Stimulated activated CD4-positive, alpha-beta T cell treated with anti-CD3 and anti-CD28 coated beads, Interleukin-1b, Interleukin-23, amount 100 ng/mL, for 48 hours (primary cell): Measurements from ENCODE around the gene C2CD5.
"Not testable (repeated sequence)": the region's sequence is repeated elsewhere in the genome, so short reads cannot be mapped to it uniquely, and the experiment has no call there.

ENCODE experiments used
- DNase-seq: peaks from one replicate; pipeline ENCODE4 v3.0.0-alpha.2; 2020

The C2CD5 gene

DNA sequence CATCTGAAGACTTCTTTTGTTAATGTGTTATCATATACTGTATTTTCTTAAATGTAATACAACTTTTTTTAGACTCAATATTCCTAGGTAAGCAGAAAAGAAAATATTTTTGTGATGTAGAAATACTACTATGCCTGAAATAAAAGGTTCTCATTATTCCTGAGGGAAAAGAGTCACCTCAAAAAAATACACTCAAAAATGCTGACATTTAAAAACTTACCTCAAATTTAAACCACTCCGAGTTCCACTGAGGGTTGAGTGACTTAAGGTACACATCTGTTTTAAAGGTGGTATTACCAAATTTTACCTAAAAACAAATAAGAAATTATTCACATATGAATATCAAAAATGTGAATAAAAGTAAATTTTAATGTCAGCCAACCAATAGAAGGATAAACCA lies 9.3 kb downstream of the C2CD5 start:
- no peak for DNase-seq

DNA sequence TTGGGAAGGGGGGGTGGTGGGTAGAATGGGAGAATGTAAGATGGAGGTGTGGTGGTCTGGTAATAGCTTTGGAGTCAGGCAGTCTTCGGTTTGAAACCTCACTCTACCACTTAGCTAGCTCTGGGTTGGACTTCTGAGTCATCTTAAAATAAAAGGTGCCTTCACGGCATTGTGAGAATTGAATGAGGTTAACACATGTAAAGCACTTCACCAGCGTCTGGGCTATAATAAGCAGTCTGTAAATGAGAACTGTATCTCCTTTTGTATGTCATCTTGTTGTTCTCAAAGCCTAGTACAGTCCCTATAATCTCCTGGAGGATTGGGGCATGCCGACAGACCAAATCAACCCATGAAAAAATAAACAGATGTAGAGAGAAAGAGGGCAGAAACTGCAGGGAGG lies 11.2 kb downstream of the C2CD5 start:
- DNase-seq: no peak

DNA sequence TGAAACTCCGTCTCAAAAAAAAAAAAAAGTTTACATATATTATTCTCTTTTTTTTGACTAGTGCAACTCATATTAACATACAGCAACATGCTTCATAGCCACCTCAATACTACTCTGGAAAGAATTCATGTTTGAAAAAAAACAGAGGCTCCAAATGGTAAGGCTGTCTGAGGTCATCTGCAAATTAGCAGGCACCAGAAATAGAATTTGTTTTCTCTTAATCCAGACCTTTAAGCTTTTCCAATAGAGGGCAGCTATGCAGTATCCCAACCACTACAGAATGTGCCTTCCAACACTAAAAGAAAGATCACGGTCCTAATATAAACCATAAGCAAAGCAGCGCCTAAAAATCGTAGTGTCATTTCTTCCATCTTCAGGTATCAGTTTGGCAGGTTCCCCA lies 12.0 kb downstream of the C2CD5 start:
- no peak for DNase-seq

DNA sequence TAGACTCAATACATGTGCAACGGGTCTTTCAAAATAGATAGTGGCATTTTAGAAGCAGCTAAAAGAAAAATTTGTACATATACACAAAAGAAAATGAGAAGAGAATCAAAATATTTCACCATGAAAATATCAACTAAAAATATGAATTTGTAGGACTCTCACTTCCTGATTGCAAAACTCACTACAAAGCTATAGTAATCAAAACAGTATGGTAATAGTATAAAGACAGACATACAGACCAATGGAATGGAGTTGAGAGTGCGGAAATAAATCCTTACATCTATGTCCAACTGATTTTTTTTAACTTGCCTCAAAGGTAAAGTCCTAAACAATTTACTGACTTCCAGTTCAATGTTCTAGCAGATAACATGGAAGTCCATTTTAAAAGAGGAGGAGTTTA lies 13.1 kb downstream of the C2CD5 start:
- no peak for DNase-seq

DNA sequence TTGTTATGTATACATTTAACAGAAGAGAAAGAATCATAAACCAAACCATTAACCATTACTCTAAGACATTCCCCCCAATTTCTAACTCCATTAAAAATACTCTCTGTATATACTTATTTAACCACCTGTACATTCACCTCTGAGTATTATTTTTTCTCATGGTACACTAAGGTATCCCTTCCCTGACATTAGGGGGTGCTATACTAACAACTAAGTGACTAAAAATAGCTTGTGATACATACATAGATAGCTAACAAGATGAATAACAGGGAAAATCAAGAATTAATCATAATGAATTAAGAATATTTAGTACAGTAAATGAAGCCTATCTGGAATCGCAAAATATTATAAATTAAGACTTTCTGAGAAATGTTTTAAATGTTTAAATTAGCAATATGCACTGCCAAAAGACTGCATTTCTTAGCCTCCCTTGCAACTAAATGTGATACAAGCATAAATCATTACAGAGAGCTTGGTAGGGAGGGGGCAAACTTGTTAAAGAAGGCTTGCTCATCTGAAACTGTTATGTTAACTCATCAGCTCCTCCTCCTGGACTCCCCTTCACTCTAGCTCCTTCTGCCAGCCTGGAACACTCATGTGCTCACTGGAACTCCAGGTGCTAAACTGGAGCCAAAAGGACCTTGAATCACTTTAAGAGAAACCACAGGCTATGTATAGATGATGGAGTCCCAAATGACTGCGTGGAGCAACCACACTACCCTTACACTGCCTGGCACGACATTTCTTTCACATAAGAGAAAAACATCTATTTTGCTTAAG lies 14.9 kb downstream of the C2CD5 start:
- no peak for DNase-seq

DNA sequence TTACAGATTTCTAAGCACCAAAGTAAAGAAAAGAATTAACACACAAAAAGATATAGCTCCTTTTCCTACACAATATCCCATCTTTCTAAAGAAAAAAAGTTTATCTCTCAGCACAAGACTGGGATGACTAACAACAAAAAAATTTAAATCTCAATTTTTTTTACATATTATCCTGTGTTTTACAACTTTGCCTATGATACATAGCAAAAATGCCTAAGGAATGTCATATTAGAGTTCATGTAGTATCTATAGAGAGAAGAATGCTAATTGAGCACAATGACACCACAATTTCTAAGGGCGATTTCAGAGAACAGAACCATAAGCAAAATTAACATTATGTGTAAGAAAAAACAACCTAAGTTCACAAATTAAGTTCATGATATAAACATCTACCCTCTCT lies 16.3 kb downstream of the C2CD5 start:
- no peak for DNase-seq

DNA sequence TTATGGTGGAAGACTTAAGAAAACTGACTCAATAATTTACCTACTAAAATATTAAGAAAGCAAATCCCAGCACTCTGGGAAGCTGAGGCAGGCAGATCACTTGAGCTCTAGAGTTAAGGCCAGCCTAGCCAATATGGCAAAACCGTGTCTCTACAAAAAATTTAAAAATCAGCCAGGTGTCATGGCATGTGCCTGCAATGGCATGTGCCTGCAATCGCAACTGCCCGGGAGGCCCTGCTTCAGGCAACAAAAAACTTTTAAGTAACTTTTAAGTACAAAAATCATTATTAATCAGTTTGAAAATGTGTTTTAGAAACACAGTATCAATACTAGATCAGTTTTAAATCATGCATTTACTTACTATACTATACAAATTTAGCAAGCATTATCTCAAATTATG lies 17.5 kb downstream of the C2CD5 start:
- no peak for DNase-seq

DNA sequence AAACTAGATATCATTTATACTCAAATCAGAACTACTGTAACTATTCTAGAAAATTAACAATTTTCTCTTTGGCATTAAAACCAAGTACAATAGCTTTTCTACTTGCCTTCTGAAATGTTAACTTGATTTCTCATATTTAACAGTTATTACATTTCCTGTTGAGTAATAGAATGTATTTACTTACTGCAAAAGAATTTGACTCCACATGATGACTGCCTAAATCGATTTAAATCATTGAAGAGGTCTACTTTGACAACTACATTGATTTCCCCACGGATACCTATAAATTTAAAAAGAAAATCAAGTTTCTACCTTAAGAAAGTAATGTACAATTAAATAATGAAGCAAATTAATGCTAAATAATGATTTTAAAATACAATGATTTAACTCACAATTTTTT lies 18.9 kb downstream of the C2CD5 start:
- DNase-seq: no peak

DNA sequence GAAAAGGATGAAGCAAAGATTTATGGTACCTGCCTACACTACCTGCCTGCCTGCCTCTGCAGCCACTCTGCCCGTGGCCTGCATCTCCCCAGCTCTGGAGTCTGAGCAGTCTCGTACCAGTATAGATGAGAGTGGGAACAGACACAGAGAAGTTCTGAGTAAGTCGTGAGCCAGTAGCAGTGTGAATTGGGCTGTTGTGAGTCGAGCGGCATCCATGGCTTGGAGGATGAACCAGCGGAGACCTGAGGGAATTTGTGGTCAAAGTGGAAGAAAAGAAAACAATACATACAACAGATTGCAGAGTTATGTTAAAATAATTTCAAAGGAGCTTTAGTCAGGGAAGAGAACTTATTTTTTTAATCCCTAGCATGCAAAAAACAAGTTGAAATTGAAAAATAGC lies 25.3 kb downstream of the C2CD5 start:
- no peak for DNase-seq

DNA sequence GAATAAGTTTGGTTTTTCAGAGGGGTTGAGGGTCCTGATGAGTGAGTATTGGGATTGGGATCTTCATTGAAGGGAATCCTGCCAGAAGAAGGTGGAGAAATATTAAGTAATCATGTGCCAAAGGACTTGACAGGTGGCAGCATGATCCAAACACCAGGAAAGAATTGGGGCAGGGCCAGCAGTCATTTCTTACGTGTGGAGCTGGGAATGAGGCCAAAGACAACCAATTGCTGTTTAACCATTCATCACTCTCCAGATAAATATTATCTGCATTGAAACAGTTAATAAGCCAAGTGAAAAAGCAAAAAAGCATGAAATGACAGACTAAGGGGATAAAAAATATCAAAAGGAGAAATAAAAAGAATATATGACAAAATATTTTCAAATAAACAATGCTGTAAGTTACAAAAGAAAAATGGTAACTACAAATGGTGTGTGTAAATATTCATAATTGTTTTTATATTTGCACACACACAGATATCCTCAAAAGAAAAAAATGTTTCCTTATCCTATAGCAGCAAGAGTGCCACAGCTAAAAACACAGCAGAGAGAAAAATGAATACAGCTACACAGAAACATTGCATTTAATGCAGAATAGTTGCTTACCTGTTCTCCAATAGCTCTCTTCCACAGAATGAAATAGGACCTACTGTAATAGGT lies 26.2 kb downstream of the C2CD5 start:
- no peak for DNase-seq

DNA sequence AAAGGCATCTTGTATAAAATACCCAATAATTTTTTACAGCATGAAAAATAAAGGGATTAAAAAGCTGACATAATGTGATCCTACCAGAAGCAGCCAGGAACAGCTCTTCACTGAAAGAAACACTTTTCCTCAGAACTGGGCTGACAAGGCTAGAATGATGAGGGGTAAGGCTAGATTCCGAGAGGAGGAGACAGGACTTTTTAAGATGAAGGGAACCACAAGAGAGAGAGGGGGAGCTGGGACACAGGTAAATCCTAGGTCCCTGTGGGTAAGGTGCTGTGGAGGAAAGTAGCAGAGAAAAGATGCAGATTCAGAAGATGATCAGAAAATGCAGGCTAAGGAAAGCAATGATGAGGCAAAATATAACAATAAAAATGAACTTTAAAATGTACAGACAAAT lies 29.5 kb downstream of the C2CD5 start:
- no peak for DNase-seq

DNA sequence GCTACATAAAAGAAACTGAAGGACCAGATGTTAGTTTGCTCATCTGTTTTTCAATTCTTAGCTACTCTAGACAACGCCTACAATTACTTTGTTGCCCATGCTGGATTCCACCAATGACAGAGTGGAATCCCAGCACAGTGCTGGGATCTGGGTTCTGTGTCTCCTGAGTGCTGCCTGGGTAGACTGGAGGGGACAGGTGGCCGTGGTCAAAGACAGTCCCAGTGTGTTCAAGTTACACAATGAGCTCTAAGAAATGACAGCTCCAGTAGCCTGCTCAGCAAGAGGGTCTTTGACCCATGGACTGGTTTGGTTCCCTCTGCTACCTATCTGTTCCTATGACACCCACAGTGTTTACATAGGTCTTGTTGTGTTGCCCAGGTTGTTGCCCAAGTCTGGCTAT lies 38.5 kb downstream of the C2CD5 start:
- DNase-seq: no peak

DNA sequence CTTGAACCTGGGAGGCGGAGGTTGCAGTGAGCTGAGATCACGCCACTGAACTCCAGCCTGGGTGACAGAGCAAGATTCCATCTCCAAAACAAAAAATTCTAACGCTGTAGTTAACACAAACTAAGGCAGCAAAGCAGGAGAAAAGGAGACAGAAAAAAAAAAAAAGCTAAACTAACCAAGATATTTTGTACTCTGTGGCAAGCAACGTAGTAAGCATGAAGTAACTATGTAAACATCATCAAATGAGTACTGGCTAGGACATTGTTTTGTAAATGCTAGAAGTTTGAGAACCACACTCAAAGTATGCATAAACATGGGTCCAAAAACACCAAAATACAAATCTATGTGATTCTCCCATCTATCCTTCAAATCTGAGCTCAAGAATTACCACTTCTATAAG lies 44.2 kb downstream of the C2CD5 start:
- no peak for DNase-seq

DNA sequence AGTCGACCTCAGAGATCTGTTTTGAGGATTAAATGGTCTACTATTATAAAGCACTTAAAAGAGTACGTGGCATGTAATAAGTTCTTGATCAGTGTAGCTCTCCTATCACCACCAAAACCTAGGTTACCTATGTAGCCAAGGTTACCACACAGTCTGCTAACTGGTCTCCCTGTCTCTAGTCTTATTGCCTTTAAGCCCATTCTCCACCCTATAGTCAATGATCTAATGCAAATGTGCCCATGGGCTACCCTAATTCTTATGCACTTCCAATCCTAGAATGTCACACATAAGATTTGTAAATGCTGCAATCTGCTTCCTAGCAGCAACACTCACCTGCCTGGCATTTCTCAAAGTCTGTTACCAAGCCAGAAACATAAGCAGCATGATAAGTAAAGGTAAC lies 44.9 kb downstream of the C2CD5 start:
- DNase-seq: no peak

DNA sequence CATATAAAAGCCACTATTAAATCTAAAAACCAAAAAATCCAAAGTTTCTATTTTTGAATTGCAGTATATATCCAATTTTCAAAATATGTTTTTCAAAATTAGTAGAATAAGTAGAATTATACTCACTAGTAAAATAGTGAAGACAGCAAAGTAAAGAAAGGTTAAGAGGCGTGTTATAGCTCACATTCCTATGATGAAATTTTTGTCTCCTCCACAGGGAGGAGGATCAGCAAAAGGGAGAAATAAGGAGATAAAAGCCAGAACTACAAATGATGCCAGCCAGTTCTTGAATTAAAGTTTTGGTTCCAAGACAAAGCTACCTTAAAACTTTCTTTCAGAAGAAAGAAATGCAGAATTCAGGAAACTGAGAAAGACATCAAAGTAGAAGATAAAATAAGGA lies 50.0 kb downstream of the C2CD5 start:
- DNase-seq: no peak

DNA sequence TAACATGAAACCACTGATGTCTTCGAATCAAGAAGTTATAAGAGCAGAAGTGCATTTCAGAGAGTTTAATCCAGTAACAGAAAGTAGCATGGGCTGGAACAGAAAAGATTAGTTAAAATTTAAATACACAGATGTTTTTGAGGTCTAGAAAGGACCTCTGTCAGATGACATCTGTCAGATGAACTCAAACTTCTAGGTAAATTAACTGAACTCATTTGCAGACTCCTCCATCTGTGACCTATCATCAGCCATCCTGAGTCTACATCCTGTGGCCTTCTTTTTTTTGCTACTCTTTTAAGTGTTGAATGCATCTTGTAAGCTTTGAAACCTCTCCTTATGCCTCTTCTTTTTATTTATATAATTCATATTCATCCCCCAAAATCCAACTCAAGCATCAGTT lies 53.3 kb downstream of the C2CD5 start:
- DNase-seq: no peak

DNA sequence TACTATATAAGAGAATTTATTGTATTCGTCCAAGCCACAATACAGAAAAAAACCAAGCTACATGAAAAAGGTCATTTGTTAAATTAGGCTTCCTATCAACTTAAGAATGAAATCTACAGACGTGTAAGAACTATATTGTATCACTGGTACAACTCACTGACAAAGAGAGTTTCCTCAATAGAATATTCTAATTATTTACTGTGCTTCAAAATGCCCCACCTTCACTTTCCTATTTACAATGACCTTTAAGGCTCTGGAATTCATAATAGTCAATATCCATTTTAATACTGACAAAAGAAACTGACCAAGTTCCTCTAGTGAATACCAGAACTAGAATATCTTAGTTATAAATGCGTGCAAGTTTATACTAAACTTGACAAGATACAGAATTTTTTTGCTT lies 55.9 kb downstream of the C2CD5 start:
- DNase-seq: no peak

DNA sequence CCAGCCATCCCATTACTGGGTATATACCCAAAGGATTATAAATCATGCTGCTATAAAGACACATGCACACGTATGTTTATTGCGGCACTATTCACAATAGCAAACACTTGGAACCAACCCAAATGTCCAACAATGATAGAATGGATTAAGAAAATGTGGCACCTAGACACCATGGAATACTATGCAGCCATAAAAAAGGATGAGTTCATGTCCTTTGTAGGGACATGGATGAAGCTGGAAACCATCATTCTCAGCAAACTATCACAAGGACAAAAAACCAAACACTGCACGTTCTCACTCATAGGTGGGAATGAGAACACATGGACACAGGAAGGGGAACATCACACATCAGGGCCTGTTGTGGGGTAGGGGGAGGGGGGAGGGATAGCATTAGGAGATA lies 56.7 kb downstream of the C2CD5 start:
- not testable (repeated sequence) for DNase-seq

DNA sequence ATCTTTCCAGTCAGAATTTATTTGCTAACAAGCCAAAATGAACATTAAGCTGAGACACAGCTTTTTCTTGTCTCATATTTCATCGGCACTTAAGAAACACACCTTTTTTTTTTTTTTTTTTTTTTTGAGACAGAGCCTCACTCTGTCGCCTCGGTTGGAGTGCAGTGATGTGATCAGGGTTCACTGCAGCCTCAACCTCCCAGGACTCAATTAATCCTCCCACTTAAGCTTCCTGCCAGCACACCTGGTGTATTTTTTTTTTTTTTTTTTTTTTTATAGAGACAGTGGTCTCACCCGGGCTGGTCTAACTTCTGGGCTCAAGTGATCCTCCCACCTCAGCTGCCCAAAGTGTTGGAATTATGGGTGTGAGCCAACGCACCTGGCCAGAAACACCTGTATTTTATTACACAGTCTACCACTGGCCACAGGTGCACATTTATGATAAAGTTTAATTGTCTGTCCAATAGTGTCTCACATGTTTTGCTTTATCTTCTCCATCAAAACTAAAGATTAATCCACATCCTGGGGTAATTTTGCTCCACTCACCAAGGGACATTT lies 62.7 kb downstream of the C2CD5 start:
- DNase-seq: no peak

DNA sequence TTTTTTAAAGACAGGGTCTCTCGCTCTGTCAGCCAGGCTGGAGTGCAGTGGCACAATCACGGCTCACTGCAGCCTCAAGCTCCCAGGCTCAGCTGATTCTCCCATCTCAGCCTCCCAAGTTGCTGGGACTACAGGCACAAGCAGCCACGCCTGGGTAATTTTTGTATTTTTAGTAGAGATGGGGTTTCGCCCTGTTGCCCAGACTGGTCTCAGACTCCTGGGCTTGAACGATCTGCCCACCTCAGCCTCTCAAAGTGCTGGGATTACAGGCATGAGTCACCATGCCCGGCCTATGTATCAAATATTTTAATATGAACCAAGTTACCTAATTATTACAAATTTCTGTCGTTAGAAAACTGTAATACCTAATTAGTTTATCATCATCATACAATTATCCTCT lies 63.5 kb downstream of the C2CD5 start:
- DNase-seq: not testable (repeated sequence)

DNA sequence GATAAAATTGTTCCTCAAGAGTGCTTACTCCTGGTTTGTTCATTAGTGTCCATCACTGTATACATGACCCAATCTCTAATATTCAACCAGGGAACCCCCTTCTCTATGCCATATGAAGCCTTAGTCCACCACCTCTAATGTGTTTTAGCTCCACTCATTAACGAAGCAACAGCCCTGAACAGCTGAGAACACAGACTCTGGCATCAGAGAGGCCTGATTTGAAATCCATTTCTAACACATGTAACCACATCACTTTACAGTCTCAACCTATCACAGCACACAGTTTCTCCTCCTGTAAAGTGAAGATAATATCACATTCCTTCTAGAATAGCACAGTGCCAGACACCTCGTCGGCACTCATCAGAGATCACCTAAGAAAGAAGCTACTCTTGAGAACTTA lies 64.3 kb downstream of the C2CD5 start:
- DNase-seq: no peak

DNA sequence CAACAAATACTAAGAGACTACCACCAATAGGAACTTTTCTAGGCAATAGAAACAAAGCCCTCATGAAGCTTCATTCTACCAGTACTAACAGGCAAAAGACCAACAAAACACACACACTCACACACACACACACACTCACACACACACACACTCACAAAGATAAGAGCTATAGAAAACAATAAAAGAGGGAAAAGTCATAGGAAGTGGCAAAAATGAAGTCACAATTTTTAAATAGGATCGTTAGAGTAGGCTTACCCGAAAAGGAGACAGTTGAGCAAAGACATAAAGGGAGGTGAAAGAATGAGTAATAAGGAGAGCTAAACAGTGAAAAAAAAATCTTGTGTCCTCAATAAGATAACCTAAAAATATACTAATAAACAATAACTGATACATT lies 66.5 kb downstream of the C2CD5 start:
- no peak for DNase-seq

DNA sequence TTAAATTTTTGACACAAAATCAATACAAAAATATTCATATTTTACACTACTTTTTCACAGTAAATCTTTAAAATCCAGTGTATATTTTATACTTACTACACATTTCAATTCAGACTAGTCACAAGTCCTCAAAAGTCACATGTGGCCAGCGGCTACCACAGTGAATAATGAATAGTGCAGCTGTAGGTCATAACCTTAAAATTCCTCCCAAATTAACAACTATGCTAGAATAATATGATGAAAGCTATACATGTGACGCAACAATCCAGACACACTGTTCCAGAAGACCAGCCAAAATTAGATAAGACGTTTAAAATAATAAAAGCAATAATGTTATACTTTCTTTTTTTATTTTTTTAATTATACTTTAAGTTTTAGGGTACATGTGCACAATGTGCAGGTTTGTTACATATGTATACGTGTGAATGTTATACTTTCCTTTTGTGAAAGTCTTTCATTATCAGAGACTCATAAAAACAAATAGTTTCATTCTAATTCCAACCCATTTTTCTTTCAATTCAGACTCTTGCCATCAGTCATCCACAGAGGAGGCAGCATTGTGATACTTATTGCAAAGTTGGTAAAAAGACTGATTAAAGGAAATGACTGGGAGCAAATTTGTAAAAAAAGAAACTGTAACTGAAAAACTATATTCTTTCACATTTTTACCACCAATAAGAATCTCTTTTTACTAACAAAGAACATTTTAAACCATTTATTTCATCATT lies 67.0 kb downstream of the C2CD5 start:
- DNase-seq: no peak

DNA sequence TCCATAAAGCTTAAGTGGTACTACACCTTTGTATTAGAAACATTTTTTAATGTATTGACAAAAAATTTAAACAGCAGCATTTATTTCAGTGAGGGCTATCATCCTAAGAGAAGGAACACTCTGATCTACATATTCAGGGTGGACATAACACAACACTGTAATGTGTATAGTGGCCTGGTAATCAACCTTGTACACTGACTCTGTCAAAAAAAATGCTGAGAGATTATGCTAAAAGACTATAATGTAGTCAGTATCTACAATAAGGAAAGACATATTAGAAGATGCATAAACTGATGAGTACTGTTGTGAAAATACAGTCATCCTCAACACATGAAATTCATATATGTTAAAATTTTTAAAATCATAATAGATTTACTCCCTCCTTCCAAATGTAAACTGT lies 68.2 kb downstream of the C2CD5 start:
- no peak for DNase-seq
